Measurements from ENCODE around the gene PPP1R1C. TPM values are rescaled to one million over a fixed set of nuclear protein-coding genes. Genes with fewer than 3 reads are reported as not detected.

Gene PPP1R1C
- total and polyA plus RNA-seq, 3 donors from 2014 or later = 16.4 to 98.9 (median 26.2) TPM

GRCh38 chr2:182006595-182007341 lies 21.1 kb downstream of the PPP1R1C start:
- no peak for DNase-seq
- intact Hi-C loops (cut with DNase I; ENCODE audit: low total_unique reads) = no loop called here

GRCh38 chr2:182014284-182014683 lies 28.6 kb downstream of the PPP1R1C start:
- H3K4me3 ChIP-seq = no peak overlapping the region

More at GRCh38 chr2:182006595-182007341, 21.1 kb downstream of the PPP1R1C start:
- H3K36me3 ChIP-seq (ENCODE audit: low read depth, missing control alignments) = no peaks in the 10 kb centered on the region
- H3K4me3 ChIP-seq = no peak overlapping the region
- TF ChIP-seq POLR2A (IDR thresholded peaks at IDR 0.05) (no peak), CTCF (IDR thresholded peaks at IDR 0.05) (no peak)
- H3K27ac ChIP-seq = no peak overlapping the region
- no peaks in the 10 kb centered on the region for H3K4me1 ChIP-seq
- 92% methylated on average over 4 of the region's 4 CpGs for WGBS, 2 donors
- no peaks in the 10 kb centered on the region for H3K27me3 ChIP-seq
- no peaks in the 10 kb centered on the region for H3K9me3 ChIP-seq

GRCh38 chr2:182015334-182016109 lies 29.9 kb downstream of the PPP1R1C start:
- intact Hi-C loops (cut with DNase I; ENCODE audit: low total_unique reads) = no loop called here
- no peak for DNase-seq
- H3K27ac ChIP-seq = no peak overlapping the region
- H3K4me3 ChIP-seq = no peak overlapping the region
- H3K4me1 ChIP-seq = no peaks in the 10 kb centered on the region
- WGBS, 2 donors = 70 to 96% methylated on average over 2 to 5 of the region's 5 CpGs
- no peaks in the 10 kb centered on the region for H3K9me3 ChIP-seq
- H3K27me3 ChIP-seq = no peaks in the 10 kb centered on the region
- H3K36me3 ChIP-seq (ENCODE audit: low read depth, missing control alignments) = no peaks in the 10 kb centered on the region
- TF ChIP-seq CTCF (IDR thresholded peaks at IDR 0.05) = no peak
- TF ChIP-seq POLR2A (IDR thresholded peaks at IDR 0.05) = no peak

More at GRCh38 chr2:182014284-182014683, 28.6 kb downstream of the PPP1R1C start:
- WGBS, 2 donors = 87 to 92% methylated on average over 5 of the region's 5 CpGs
- intact Hi-C loops (cut with DNase I; ENCODE audit: low total_unique reads) = no loop called here
- Histone ChIP-seq H3K9me3 (no peaks in the 10 kb centered on the region), H3K27ac (no peak overlapping the region), H3K27me3 (no peaks in the 10 kb centered on the region), H3K36me3 (ENCODE audit: low read depth, missing control alignments) (no peaks in the 10 kb centered on the region), H3K4me1 (no peaks in the 10 kb centered on the region)
- TF ChIP-seq CTCF (IDR thresholded peaks at IDR 0.05) = no peak
- TF ChIP-seq POLR2A (IDR thresholded peaks at IDR 0.05) = no peak
- no peak for DNase-seq

- WGBS, 2 donors = 95% methylated on average over 1 of the region's 1 CpG
- no peak for DNase-seq
- TF ChIP-seq POLR2A (IDR thresholded peaks at IDR 0.05) = no peak
- TF ChIP-seq CTCF (IDR thresholded peaks at IDR 0.05) = no peak
- intact Hi-C loops (cut with DNase I; ENCODE audit: low total_unique reads) = no loop called here
- H3K4me1 ChIP-seq = no peaks in the 10 kb centered on the region
- no peaks in the 10 kb centered on the region for H3K36me3 ChIP-seq (ENCODE audit: low read depth, missing control alignments)
- H3K4me3 ChIP-seq = no peak overlapping the region
- no peaks in the 10 kb centered on the region for H3K27me3 ChIP-seq
- H3K27ac ChIP-seq = no peak overlapping the region
- no peaks in the 10 kb centered on the region for H3K9me3 ChIP-seq
These were observed 32.6 kb downstream of the PPP1R1C start for GRCh38 chr2:182018218-182018617.

All from testis (tissue), 3 donors.